H9 (cell line): Measurements from ENCODE around the gene MGP. TPM values are rescaled to one million over a fixed set of nuclear protein-coding genes. Genes with fewer than 3 reads are reported as not detected.

Experiments
- DNase-seq: peaks from one replicate; pipeline ENCODE4 v3.0.0-alpha.2; 2017
- H2AFZ ChIP-seq: one replicate; pipeline ENCODE4 v1.6.1; 2013; ENCODE audit warnings: mild to moderate bottlenecking, low read length, control low read depth, moderate library complexity
- H2AK5ac ChIP-seq: 2 replicates; pipeline ENCODE4 v1.6.1; 2013; ENCODE audit warnings: low read length, control low read depth, mixed read lengths; ENCODE audit not compliant: insufficient read length
- H2BK120ac ChIP-seq: one replicate; pipeline ENCODE4 v1.6.1; 2013; ENCODE audit warnings: low read depth, mild to moderate bottlenecking, low read length, control low read depth, inconsistent platforms; ENCODE audit not compliant: poor library complexity, severe bottlenecking
- H2BK12ac ChIP-seq: 2 replicates; pipeline ENCODE4 v1.6.1; 2013; ENCODE audit warnings: low read length, control low read depth, mixed read lengths, low read depth; ENCODE audit not compliant: insufficient read length
- H2BK15ac ChIP-seq: 2 replicates; pipeline ENCODE4 v1.6.1; 2013; ENCODE audit warnings: low read depth, low read length, control low read depth
- H2BK20ac ChIP-seq: one replicate; pipeline ENCODE4 v1.6.1; 2013; ENCODE audit warnings: low read depth, mild to moderate bottlenecking, low read length, control low read depth, inconsistent platforms; ENCODE audit not compliant: poor library complexity, severe bottlenecking
- H2BK5ac ChIP-seq: 2 replicates; pipeline ENCODE4 v1.6.1; 2013; ENCODE audit warnings: low read length, control low read depth, mixed read lengths; ENCODE audit not compliant: insufficient read length
- H3K14ac ChIP-seq: 2 replicates; pipeline ENCODE4 v1.6.1; 2013; ENCODE audit warnings: low read length, control low read depth; ENCODE audit not compliant: insufficient read depth
- H3K18ac ChIP-seq: 2 replicates; pipeline ENCODE4 v1.6.1; 2013; ENCODE audit warnings: low read depth, mild to moderate bottlenecking, mixed read lengths, low read length, control low read depth; ENCODE audit not compliant: insufficient read length
- H3K23ac ChIP-seq: 2 replicates; pipeline ENCODE4 v1.6.1; 2013; ENCODE audit warnings: low read length, control low read depth, mixed read lengths, low read depth; ENCODE audit not compliant: insufficient read length
- H3K23me2 ChIP-seq: 2 replicates; pipeline ENCODE4 v1.6.1; 2013; ENCODE audit warnings: low read depth, mild to moderate bottlenecking, mixed read lengths, low read length, control low read depth; ENCODE audit not compliant: insufficient read length, poor library complexity, severe bottlenecking
- H3K27ac ChIP-seq: 2 replicates; pipeline ENCODE4 v1.5.1; 2013; ENCODE audit warnings: low read length, control low read depth, mixed read lengths, low read depth; ENCODE audit not compliant: insufficient read length
- H3K27me3 ChIP-seq: 2 replicates; pipeline ENCODE4 v1.6.1; 2013; ENCODE audit warnings: low read length, control low read depth, inconsistent platforms; ENCODE audit not compliant: insufficient read depth
- H3K4ac ChIP-seq: 2 replicates; pipeline ENCODE4 v1.6.1; 2013; ENCODE audit warnings: low read depth, mild to moderate bottlenecking, control low read depth, inconsistent platforms, low read length, moderate library complexity
- H3K4me1 ChIP-seq: 2 replicates; pipeline ENCODE4 v1.6.1; 2013; ENCODE audit warnings: low read length, control low read depth, inconsistent platforms; ENCODE audit not compliant: insufficient read depth
- H3K4me2 ChIP-seq: 2 replicates; pipeline ENCODE4 v1.6.1; 2013; ENCODE audit warnings: low read length, control low read depth, mixed read lengths; ENCODE audit not compliant: insufficient read length, insufficient read depth
- H3K56ac ChIP-seq: 2 replicates; pipeline ENCODE4 v1.6.1; 2013; ENCODE audit warnings: low read depth, mild to moderate bottlenecking, mixed read lengths, low read length, control low read depth; ENCODE audit not compliant: insufficient read length
- H3K79me1 ChIP-seq: 2 replicates; pipeline ENCODE4 v1.6.1; 2013; ENCODE audit warnings: low read depth, mild to moderate bottlenecking, moderate library complexity, low read length, control low read depth, inconsistent platforms; ENCODE audit not compliant: insufficient read depth, poor library complexity, severe bottlenecking
- H3K79me2 ChIP-seq: 2 replicates; pipeline ENCODE4 v1.6.1; 2013; ENCODE audit warnings: low read length, control low read depth, inconsistent platforms; ENCODE audit not compliant: insufficient read depth
- H3K9ac ChIP-seq: 2 replicates; pipeline ENCODE4 v1.6.1; 2013; ENCODE audit warnings: low read length, control low read depth, mixed read lengths; ENCODE audit not compliant: insufficient read length; ENCODE audit errors: extremely low read depth
- H3K9me3 ChIP-seq: one replicate; pipeline ENCODE4 v1.6.1; 2013; ENCODE audit warnings: low read depth, low read length, inconsistent platforms; ENCODE audit not compliant: control insufficient read depth
- H3T11ph ChIP-seq: one replicate; pipeline ENCODE4 v1.6.1; 2013; ENCODE audit warnings: mild to moderate bottlenecking, low read length, control low read depth, inconsistent platforms
- H4K20me1 ChIP-seq: one replicate; pipeline ENCODE4 v1.6.1; 2013; ENCODE audit not compliant: control insufficient read depth, insufficient read length, insufficient read depth
- H4K5ac ChIP-seq: 2 replicates; pipeline ENCODE4 v1.6.1; 2013; ENCODE audit warnings: low read depth, mild to moderate bottlenecking, mixed read lengths, low read length, control low read depth; ENCODE audit not compliant: insufficient read length
- H4K8ac ChIP-seq: replicated peaks from 2 replicates; pipeline ENCODE4 v1.6.1; 2013; ENCODE audit warnings: low read length, control low read depth, mixed read lengths, low read depth; ENCODE audit not compliant: insufficient read length
- H4K91ac ChIP-seq: 2 replicates; pipeline ENCODE4 v1.6.1; 2013; ENCODE audit warnings: low read depth, mild to moderate bottlenecking, moderate library complexity, mixed read lengths, low read length, control low read depth; ENCODE audit not compliant: insufficient read length
- H3K27ac Mint-ChIP-seq, 3 experiments: 2 replicates in 2 of 3; 3 replicates in 1 of 3; pipeline ENCODE4 v1.8.0; 2020 to 2021; ENCODE audit warnings: mixed read lengths in 3 of 3, mild to moderate bottlenecking in 1 of 3, moderate library complexity in 1 of 3
- H3K27me3 Mint-ChIP-seq: 2 replicates; pipeline ENCODE4 v1.8.0; 2021; ENCODE audit warnings: low read depth, mild to moderate bottlenecking, moderate library complexity, mixed read lengths
- H3K36me3 Mint-ChIP-seq, 3 experiments: 2 replicates in 2 of 3; 3 replicates in 1 of 3; pipeline ENCODE4 v1.8.0; 2020 to 2021; ENCODE audit warnings: low read depth in 3 of 3, mixed read lengths in 3 of 3; ENCODE audit not compliant: insufficient read depth in 1 of 3
- H3K4me1 Mint-ChIP-seq, 2 experiments: 2 replicates each; pipeline ENCODE4 v1.8.0; 2020; ENCODE audit warnings: mixed read lengths in 2 of 2
- H3K4me3 Mint-ChIP-seq, 2 experiments: 2 replicates in 1 of 2; 3 replicates in 1 of 2; pipeline ENCODE4 v1.8.0; 2020 to 2021; ENCODE audit warnings: mild to moderate bottlenecking in 2 of 2, mixed read lengths in 2 of 2, moderate library complexity in 1 of 2
- H3K9me3 Mint-ChIP-seq, 2 experiments: 2 replicates in 1 of 2; 3 replicates in 1 of 2; pipeline ENCODE4 v1.8.0; 2020; ENCODE audit warnings: mild to moderate bottlenecking in 2 of 2, mixed read lengths in 2 of 2, moderate library complexity in 1 of 2
- WGBS: extraction: QIAGEN DNeasy Blood & Tissue Kit; methylation state at CpG from one replicate; pipeline ENCODE4 v1.1.7; 2013; ENCODE audit warnings: missing lambda C conversion rate, low lambda C conversion rate, mixed read lengths; ENCODE audit not compliant: insufficient read length; ENCODE audit errors: extremely low coverage; 5-methylcytosine and 5-hydroxymethylcytosine counted together
- total RNA-seq: library from RNA; stranded (reverse); gene quantifications from 2 replicates; pipeline ENCODE4 v1.2.1, GENCODE V29; 2021
- TF ChIP-seq, protein P1 (sequence below): fragments of 200-600 bp; sonication (generic); conservative IDR thresholded peaks from 3 replicates; pipeline ENCODE4 v1.8.0; 2021; ENCODE audit warnings: antibody characterized with exemption, mild to moderate bottlenecking

MGP gene
- total RNA-seq, 1 experiment from 2014 or later = not detected

GRCh38 chr12:14846042-14846587, 39.5 kb downstream of the MGP start:
- Histone ChIP-seq H2BK5ac (no peak overlapping the region), H4K91ac (no peak overlapping the region), H3K79me1 (no peaks in the 10 kb centered on the region), H4K20me1 (no peaks in the 10 kb centered on the region), H3K14ac (no peak overlapping the region), H2AFZ (no peak overlapping the region), H3K23ac (no peak overlapping the region), H2AK5ac (no peak overlapping the region), H3K4me1 (no peaks in the 10 kb centered on the region), H3K4ac (no peak overlapping the region), H2BK12ac (no peak overlapping the region), H3K9ac (no peak overlapping the region), H3K27ac (no peak overlapping the region), H3T11ph (no peak overlapping the region), H4K5ac (no peak overlapping the region), H2BK20ac (no peak overlapping the region), H3K27me3 (no peaks in the 10 kb centered on the region; the same call in 1 of the 2 replicates), H4K8ac (no peak overlapping the region), H3K23me2 (no peaks in the 10 kb centered on the region), H3K56ac (no peak overlapping the region), H3K79me2 (no peaks in the 10 kb centered on the region), H3K4me2 (no peak overlapping the region), H2BK120ac (no peak overlapping the region), H3K18ac (no peak overlapping the region), H3K9me3 (no peaks in the 10 kb centered on the region), H2BK15ac (no peak overlapping the region)
- Mint-ChIP-seq H3K36me3 (no peaks in the 10 kb centered on the region), H3K27me3 (no peaks in the 10 kb centered on the region), H3K9me3 (no peaks in the 10 kb centered on the region), H3K4me3 (no peak overlapping the region), H3K4me1 (peaks cover 3 to 6% of the 10 kb centered on the region in 2 experiments; a peak in 2 of 4 replicates), H3K27ac (no peak overlapping the region)
- TF ChIP-seq, protein P1, sequence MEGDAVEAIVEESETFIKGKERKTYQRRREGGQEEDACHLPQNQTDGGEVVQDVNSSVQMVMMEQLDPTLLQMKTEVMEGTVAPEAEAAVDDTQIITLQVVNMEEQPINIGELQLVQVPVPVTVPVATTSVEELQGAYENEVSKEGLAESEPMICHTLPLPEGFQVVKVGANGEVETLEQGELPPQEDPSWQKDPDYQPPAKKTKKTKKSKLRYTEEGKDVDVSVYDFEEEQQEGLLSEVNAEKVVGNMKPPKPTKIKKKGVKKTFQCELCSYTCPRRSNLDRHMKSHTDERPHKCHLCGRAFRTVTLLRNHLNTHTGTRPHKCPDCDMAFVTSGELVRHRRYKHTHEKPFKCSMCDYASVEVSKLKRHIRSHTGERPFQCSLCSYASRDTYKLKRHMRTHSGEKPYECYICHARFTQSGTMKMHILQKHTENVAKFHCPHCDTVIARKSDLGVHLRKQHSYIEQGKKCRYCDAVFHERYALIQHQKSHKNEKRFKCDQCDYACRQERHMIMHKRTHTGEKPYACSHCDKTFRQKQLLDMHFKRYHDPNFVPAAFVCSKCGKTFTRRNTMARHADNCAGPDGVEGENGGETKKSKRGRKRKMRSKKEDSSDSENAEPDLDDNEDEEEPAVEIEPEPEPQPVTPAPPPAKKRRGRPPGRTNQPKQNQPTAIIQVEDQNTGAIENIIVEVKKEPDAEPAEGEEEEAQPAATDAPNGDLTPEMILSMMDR = no peak
- no peak for DNase-seq
- WGBS = no CpG with 5 or more reads among the region's 3 CpGs
